ENCODE results near the gene MDP1.

- TF ChIP-seq CTCF (IDR thresholded peaks at IDR 0.05; ENCODE audit: low read depth, low read length) (no peak), POLR2A (IDR thresholded peaks at IDR 0.05; ENCODE audit: extremely low read depth, insufficient read length) (no peak)
Measured at GRCh38 chr14:24252289-24253124, 36.6 kb upstream of the MDP1 start.

Measured in NB4 (cell line).